Spleen (tissue), 11 donors: ENCODE measurements around the gene OTUD3. TPM values are rescaled to one million over a fixed set of nuclear protein-coding genes. Genes with fewer than 3 reads are reported as not detected.

Experiments used
- DNase-seq: peaks from one replicate; pipeline ENCODE4 v3.0.0-alpha.2; 2020
- H3K27ac ChIP-seq, 8 donors: fragments of 200-600 bp; sonication (generic) in 7 of 8; 1 replicate in 4 of 8; 2 replicates in 4 of 8; pipeline versions ENCODE4 v1.5.0 to v1.8.0; 2016 to 2021; ENCODE audit warnings: inconsistent platforms in 4 of 8, mild to moderate bottlenecking in 4 of 8, moderate library complexity in 1 of 8
- H3K27me3 ChIP-seq, 7 donors: fragments of 200-600 bp; sonication (generic) in 6 of 7; replicated peaks in 1 of 7; 1 replicate in 4 of 7; 2 replicates in 3 of 7; pipeline versions ENCODE4 v1.5.0 to v1.8.0; 2016 to 2021; ENCODE audit warnings: inconsistent platforms in 3 of 7, mild to moderate bottlenecking in 1 of 7
- H3K36me3 ChIP-seq, 6 donors: fragments of 200-600 bp; sonication (generic) in 5 of 6; 1 replicate in 4 of 6; 2 replicates in 2 of 6; pipeline versions ENCODE4 v1.5.0 to v1.8.0; 2016 to 2021; ENCODE audit warnings: inconsistent platforms in 2 of 6
- H3K4me1 ChIP-seq, 6 donors: fragments of 200-600 bp; sonication (generic) in 5 of 6; 1 replicate in 3 of 6; 2 replicates in 3 of 6; pipeline versions ENCODE4 v1.5.0 to v1.8.0; 2016 to 2021; ENCODE audit warnings: inconsistent platforms in 3 of 6
- H3K4me3 ChIP-seq, 8 donors: fragments of 200-600 bp; sonication (generic) in 7 of 8; 1 replicate in 4 of 8; 2 replicates in 4 of 8; pipeline versions ENCODE4 v1.5.0 to v1.8.0; 2016 to 2021; ENCODE audit warnings: inconsistent platforms in 4 of 8, mild to moderate bottlenecking in 4 of 8, moderate library complexity in 2 of 8
- H3K9me3 ChIP-seq, 8 donors: fragments of 200-600 bp; sonication (generic) in 7 of 8; 1 replicate in 4 of 8; 2 replicates in 4 of 8; pipeline versions ENCODE4 v1.5.0 to v1.8.0; 2016 to 2021; ENCODE audit warnings: inconsistent platforms in 4 of 8
- CTCF ChIP-seq, 11 experiments: fragments of 200-600 bp in 7 of 11; fragments of 450-650 bp in 4 of 11; sonication (generic) in 4 of 11; IDR thresholded peaks in 8 of 11; conservative IDR thresholded peaks in 3 of 11; 1 replicate in 7 of 11; 2 replicates in 4 of 11; pipeline versions ENCODE4 v1.4.0 to v1.8.0; 2016 to 2021; ENCODE audit warnings: antibody characterized with exemption in 11 of 11, inconsistent platforms in 4 of 11, mild to moderate bottlenecking in 1 of 11
- POLR2A ChIP-seq, 3 donors: fragments of 450-650 bp; IDR thresholded peaks; one replicate each; pipeline ENCODE4 v1.5.1; 2017; ENCODE audit warnings: antibody characterized with exemption in 3 of 3, mild to moderate bottlenecking in 1 of 3
- POLR2AphosphoS5 ChIP-seq, 3 donors: sonication (generic); formaldehyde crosslinking; IDR thresholded peaks; one replicate each; pipeline ENCODE4 v1.5.1; 2017; ENCODE audit warnings: antibody characterized with exemption in 3 of 3
- WGBS, 5 donors: extraction: QIAGEN DNeasy Blood & Tissue Kit in 3 of 5; methylation state at CpG; one replicate each; pipeline versions ENCODE4 v1.1.5 to v1.1.7; 2013 to 2018; 5-methylcytosine and 5-hydroxymethylcytosine counted together
- intact Hi-C: fragments of 100-400 bp; cut with DNase I; formaldehyde crosslinking; loops from one replicate; pipeline ENCODE4 v1.15.0; 2023; ENCODE audit warnings: low total_unique reads
- polyA plus RNA-seq, 3 donors: library from polyadenylated mRNA; stranded (reverse); fragments of 200-250 nt; gene quantifications; one replicate each; pipeline ENCODE4 v1.2.1, GENCODE V29; 2013
- total RNA-seq, 7 donors: library from RNA; depleted of rRNA in 3 of 7; stranded (reverse); fragments of >200 nt in 3 of 7; fragmentation: NEBNext Ultra II Directional in 4 of 7; extraction: Animal tissue kit (Norgen Biotek cat#: 25700) in 4 of 7; gene quantifications; one replicate each; pipeline versions ENCODE4 v1.1.0 to v1.2.1, GENCODE V29; 2016 to 2021
- donor health status: healthy with polysubstance abuse.
- donor health status: DM: no; HTN: no; CAD: no; lungs with moderate emphysema.
- donor health status: DM: no; HTN: no; CAD: no.
- donor health status: Bipolar disorder and iron deficiency.
- donor health status: healthy.
- donor health status: DM: no; HTN: no; CAD: no.
- donor health status: DM: yes; HTN: yes; CAD: no.

Gene OTUD3
- total and polyA plus RNA-seq, 10 donors = 1.5 to 14.0 (median 6.7) TPM

- H3K27me3 ChIP-seq = peaks cover 0 to 24% (median 0%) of the 10 kb centered on the region in 7 donors
- intact Hi-C loops = no loop called here
- no peaks in the 10 kb centered on the region for H3K36me3 ChIP-seq
- H3K27ac ChIP-seq = no peak overlapping the region
- H3K4me3 ChIP-seq = no peak overlapping the region
- no peaks in the 10 kb centered on the region for H3K4me1 ChIP-seq
- DNase-seq = no peak
- no peaks in the 10 kb centered on the region for H3K9me3 ChIP-seq
- 31 to 50% (median 39%) methylated on average over 2 of the region's 2 CpGs for WGBS, 5 donors
- TF ChIP-seq POLR2AphosphoS5 (IDR thresholded peaks at IDR 0.05) (no peak), POLR2A (IDR thresholded peaks at IDR 0.05) (no peak), CTCF (IDR thresholded peaks at IDR 0.05 in 8 of 11, conservative IDR thresholded peaks at IDR 0.05 in 3 of 11) (no peak)
These were observed 63.7 kb downstream of the OTUD3 start for GRCh38 chr1:19945914-19946313.

GRCh38 chr1:19946331-19946751 is 64.1 kb downstream of the OTUD3 start:
- Histone ChIP-seq H3K27me3 (peaks cover 0 to 27% (median 0%) of the 10 kb centered on the region in 7 donors), H3K9me3 (no peaks in the 10 kb centered on the region), H3K4me3 (no peak overlapping the region), H3K27ac (no peak overlapping the region), H3K36me3 (no peaks in the 10 kb centered on the region), H3K4me1 (no peaks in the 10 kb centered on the region)
- DNase-seq = no peak
- 55 to 71% (median 65%) methylated on average over 6 of the region's 6 CpGs for WGBS, 5 donors
- no peak for TF ChIP-seq CTCF (IDR thresholded peaks at IDR 0.05 in 8 of 11, conservative IDR thresholded peaks at IDR 0.05 in 3 of 11)
- TF ChIP-seq POLR2AphosphoS5 (IDR thresholded peaks at IDR 0.05) = no peak
- intact Hi-C loops = no loop called here

DNA sequence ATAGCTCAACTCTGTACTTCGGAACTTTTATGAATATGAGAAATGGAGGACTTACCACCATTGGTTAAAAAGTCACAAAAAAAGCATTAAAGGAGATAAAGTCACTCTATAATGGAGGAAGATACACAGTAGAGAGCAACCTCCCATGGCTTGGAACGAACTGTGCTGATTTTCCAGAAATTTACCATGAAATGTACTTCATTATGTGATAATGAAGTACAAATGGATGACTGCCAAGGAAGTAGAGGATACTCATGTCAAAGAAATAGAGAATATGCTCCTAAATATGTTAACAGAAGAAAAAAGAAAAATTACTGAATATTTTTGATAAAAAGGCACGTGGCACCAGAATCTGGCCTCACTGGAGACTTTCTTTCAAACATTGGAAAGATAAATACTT is 64.8 kb downstream of the OTUD3 start:
- no peak for TF ChIP-seq CTCF (IDR thresholded peaks at IDR 0.05 in 8 of 11, conservative IDR thresholded peaks at IDR 0.05 in 3 of 11)
- no peak for TF ChIP-seq POLR2A (IDR thresholded peaks at IDR 0.05)
- no peak for TF ChIP-seq POLR2AphosphoS5 (IDR thresholded peaks at IDR 0.05)
- H3K27me3 ChIP-seq = peaks cover 0 to 27% (median 0%) of the 10 kb centered on the region in 7 donors
- no peak overlapping the region for H3K27ac ChIP-seq
- H3K4me3 ChIP-seq = no peak overlapping the region
- intact Hi-C loops = no loop called here
- DNase-seq = no peak
- H3K36me3 ChIP-seq = no peaks in the 10 kb centered on the region
- WGBS, 5 donors = 70 to 85% (median 82%) methylated on average over 3 of the region's 3 CpGs
- H3K9me3 ChIP-seq = no peaks in the 10 kb centered on the region
- H3K4me1 ChIP-seq = no peaks in the 10 kb centered on the region

- Histone ChIP-seq H3K27ac (no peak overlapping the region), H3K9me3 (peaks cover 0 to 4% (median 0%) of the 10 kb centered on the region in 8 donors), H3K4me3 (no peak overlapping the region), H3K27me3 (peaks cover 0 to 36% (median 0%) of the 10 kb centered on the region in 7 donors), H3K4me1 (no peaks in the 10 kb centered on the region), H3K36me3 (no peaks in the 10 kb centered on the region)
- intact Hi-C loops = no loop called here
- 38 to 83% (median 62%) methylated on average over 2 of the region's 2 CpGs for WGBS, 5 donors
- TF ChIP-seq CTCF (IDR thresholded peaks at IDR 0.05 in 8 of 11, conservative IDR thresholded peaks at IDR 0.05 in 3 of 11) = no peak
- TF ChIP-seq POLR2A (IDR thresholded peaks at IDR 0.05) = no peak
- TF ChIP-seq POLR2AphosphoS5 (IDR thresholded peaks at IDR 0.05) = no peak
- DNase-seq = no peak
These were observed 66.8 kb downstream of the OTUD3 start for GRCh38 chr1:19949016-19949415.
